ENCODE measurements around the gene STX10. TPM values are rescaled to one million over a fixed set of nuclear protein-coding genes. Genes with fewer than 3 reads are reported as not detected.

STX10 gene
- total RNA-seq, 4 donors from 2014 or later = 71.9 to 110 (median 82.2) TPM

- H3K27me3 ChIP-seq = no peaks in the 10 kb centered on the region
- no peak for DNase-seq (ENCODE audit: low spot score in 2 of 2)
- H3K4me3 ChIP-seq = no peak overlapping the region
- peaks cover under 1% of the 10 kb centered on the region for H3K36me3 ChIP-seq
- 73% methylated on average over 10 of the region's 10 CpGs for WGBS
- no peaks in the 10 kb centered on the region for H3K9me3 ChIP-seq
- H3K4me1 ChIP-seq = peaks cover 47% of the 10 kb centered on the region
- H3K27ac ChIP-seq = no peak overlapping the region
- TF ChIP-seq CTCF (IDR thresholded peaks at IDR 0.05) (no peak), POLR2A (IDR thresholded peaks at IDR 0.05) (no peak), EP300 (IDR thresholded peaks at IDR 0.05) (no peak), POLR2AphosphoS5 (IDR thresholded peaks at IDR 0.05) (no peak)
Measured at GRCh38 chr19:13120817-13121216, 29.4 kb downstream of the STX10 start.

- Histone ChIP-seq H3K4me3 (no peak overlapping the region), H3K27me3 (no peaks in the 10 kb centered on the region), H3K36me3 (no peaks in the 10 kb centered on the region), H3K4me1 (peaks cover 53% of the 10 kb centered on the region), H3K27ac (no peak overlapping the region), H3K9me3 (no peaks in the 10 kb centered on the region)
- TF ChIP-seq POLR2A (IDR thresholded peaks at IDR 0.05) (no peak), EP300 (IDR thresholded peaks at IDR 0.05) (no peak), CTCF (IDR thresholded peaks at IDR 0.05) (no peak), POLR2AphosphoS5 (IDR thresholded peaks at IDR 0.05) (no peak)
- no peak for DNase-seq (ENCODE audit: low spot score in 2 of 2)
- WGBS = 72% methylated on average over 9 of the region's 9 CpGs
Measured at GRCh38 chr19:13120031-13120430, 30.1 kb downstream of the STX10 start.

- no peak overlapping the region for H3K27ac ChIP-seq
- H3K4me3 ChIP-seq = peak overlapping the region; percentile 83
- H3K27me3 ChIP-seq = no peaks in the 10 kb centered on the region
- WGBS = 69% methylated on average over 8 of the region's 8 CpGs
- TF ChIP-seq CTCF (IDR thresholded peaks at IDR 0.05) = no peak
- TF ChIP-seq POLR2AphosphoS5 (IDR thresholded peaks at IDR 0.05) = no peak
- peaks cover 53% of the 10 kb centered on the region for H3K4me1 ChIP-seq
- H3K36me3 ChIP-seq = no peaks in the 10 kb centered on the region
- no peak for DNase-seq (ENCODE audit: low spot score in 2 of 2)
- H3K9me3 ChIP-seq = no peaks in the 10 kb centered on the region
Measured at GRCh38 chr19:13119627-13120026, 30.5 kb downstream of the STX10 start.

- WGBS = 3% methylated on average over 20 of the region's 57 CpGs
- Histone ChIP-seq H3K4me3 (peak overlapping the region; percentile 83), H3K9me3 (no peaks in the 10 kb centered on the region), H3K27ac (peak overlapping the region; percentile 75), H3K36me3 (peaks cover 2% of the 10 kb centered on the region), H3K4me1 (peaks cover 53% of the 10 kb centered on the region), H3K27me3 (no peaks in the 10 kb centered on the region)
- DNase-seq (ENCODE audit: low spot score in 2 of 2) = peak in 1 of 2 donors; percentile 79
- TF ChIP-seq POLR2AphosphoS5 (IDR thresholded peaks at IDR 0.05) = no peak
- TF ChIP-seq POLR2A (IDR thresholded peaks at IDR 0.05) = no peak
- TF ChIP-seq EP300 (IDR thresholded peaks at IDR 0.05) = no peak
- no peak for TF ChIP-seq CTCF (IDR thresholded peaks at IDR 0.05)
Measured at GRCh38 chr19:13118424-13119193, 31.6 kb downstream of the STX10 start.

DNA sequence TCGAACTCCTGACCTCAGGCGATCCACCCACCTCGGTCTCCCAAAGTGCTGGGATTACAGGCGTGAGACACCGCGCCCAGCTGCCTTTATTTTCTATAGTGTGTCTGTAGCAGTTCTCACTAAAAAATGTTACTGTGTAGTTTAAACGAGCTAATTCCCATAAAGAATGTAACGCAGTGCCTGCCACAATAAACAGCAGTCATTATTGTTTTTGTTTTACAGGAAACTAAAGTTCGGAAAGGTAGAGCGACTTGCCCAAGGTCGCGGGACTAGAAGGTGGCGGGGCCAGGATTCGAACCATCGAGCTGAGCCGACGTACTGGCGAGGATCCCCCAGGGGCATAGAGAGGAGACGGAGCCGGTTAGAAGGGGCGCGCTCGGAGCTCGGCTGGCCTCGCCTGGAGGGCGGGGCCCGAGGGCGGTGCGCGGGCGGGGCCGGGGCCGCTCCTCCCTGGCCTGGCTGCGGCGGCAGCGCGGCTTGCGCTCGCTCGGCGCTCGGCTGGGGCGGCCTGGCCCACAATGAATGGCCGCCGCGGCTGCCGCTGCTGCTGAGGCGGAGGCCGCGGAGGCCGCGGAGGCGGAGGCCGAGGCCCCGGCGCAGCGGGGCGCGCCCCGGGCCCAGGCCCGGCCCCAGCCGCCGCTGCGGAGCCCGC is 32.3 kb downstream of the STX10 start, which contains the start of gene NACC1:
NACC1 (plus strand) TSS at position 493 of the 652 bp plus-strand sequence. CDS start 16,944 bp downstream, outside the sequence.
- DNase-seq (ENCODE audit: low spot score in 2 of 2) = peak; percentile 90 to 92
- H3K4me1 ChIP-seq = peaks cover 53% of the 10 kb centered on the region
- WGBS = 5% methylated on average over 28 of the region's 65 CpGs

More for the DNA sequence above, 32.3 kb downstream of the STX10 start, which contains the start of gene NACC1:
- peak within 1 kb of the TSS; percentile 83 for H3K4me3 ChIP-seq
- peak within 1 kb of the TSS; percentile 79 for H3K27ac ChIP-seq
- H3K9me3 ChIP-seq = no peaks in the 10 kb centered on the region
- H3K27me3 ChIP-seq = no peaks in the 10 kb centered on the region
- TF ChIP-seq EP300 (IDR thresholded peaks at IDR 0.05) (no peak), POLR2A (IDR thresholded peaks at IDR 0.05) (no peak), POLR2AphosphoS5 (IDR thresholded peaks at IDR 0.05) (no peak), CTCF (IDR thresholded peaks at IDR 0.05) (no peak)
- peaks cover 9% of the 10 kb centered on the region for H3K36me3 ChIP-seq
